NCI-H524 (cell line): ENCODE results near the gene ADAMTS2.

Source experiments
- DNase-seq, 2 experiments: peaks; one replicate each; lab custom pipeline; 2025; lab: John Stamatoyannopoulos, UW

Gene ADAMTS2

GRCh38 chr5:179311091-179311470, 34.2 kb downstream of the ADAMTS2 start:
- no peak for DNase-seq

- DNase-seq = no peak
Measured at GRCh38 chr5:179310439-179311090, 34.7 kb downstream of the ADAMTS2 start.

- no peak for DNase-seq
Measured at GRCh38 chr5:179309751-179310320, 35.4 kb downstream of the ADAMTS2 start.

GRCh38 chr5:179309383-179309670, 35.9 kb downstream of the ADAMTS2 start:
- no peak for DNase-seq

GRCh38 chr5:179308563-179309382, 36.5 kb downstream of the ADAMTS2 start:
- DNase-seq = no peak

GRCh38 chr5:179307931-179308471, 37.3 kb downstream of the ADAMTS2 start:
- DNase-seq = peak in 1 of 2 experiments; percentile 44

- DNase-seq = no peak
Measured at GRCh38 chr5:179307013-179307800, 38.1 kb downstream of the ADAMTS2 start.

- no peak for DNase-seq
Measured at GRCh38 chr5:179306191-179307012, 38.9 kb downstream of the ADAMTS2 start.

GRCh38 chr5:179304871-179305270, 40.4 kb downstream of the ADAMTS2 start:
- no peak for DNase-seq

GRCh38 chr5:179304466-179304865, 40.8 kb downstream of the ADAMTS2 start:
- DNase-seq = no peak

- DNase-seq = no peak
Measured at GRCh38 chr5:179303451-179304200, 41.6 kb downstream of the ADAMTS2 start.

GRCh38 chr5:179302499-179303185, 42.6 kb downstream of the ADAMTS2 start:
- DNase-seq = no peak

GRCh38 chr5:179301796-179302195, 43.5 kb downstream of the ADAMTS2 start:
- no peak for DNase-seq

- DNase-seq = no peak
Measured at GRCh38 chr5:179301376-179301775, 43.9 kb downstream of the ADAMTS2 start.

- no peak for DNase-seq
Measured at GRCh38 chr5:179300581-179301180, 44.6 kb downstream of the ADAMTS2 start.

GRCh38 chr5:179298181-179298993, 46.9 kb downstream of the ADAMTS2 start:
- no peak for DNase-seq

- DNase-seq = no peak
Measured at GRCh38 chr5:179297486-179298180, 47.6 kb downstream of the ADAMTS2 start.

GRCh38 chr5:179297026-179297425, 48.2 kb downstream of the ADAMTS2 start:
- peak in 1 of 2 experiments; percentile 15 for DNase-seq
